ENCODE data around the gene SPPL2B. TPM values are rescaled to one million over a fixed set of nuclear protein-coding genes. Genes with fewer than 3 reads are reported as not detected.

Gene SPPL2B
- total and polyA plus RNA-seq, 8 donors: 36.4 to 226 (median 52.8) TPM

DNA sequence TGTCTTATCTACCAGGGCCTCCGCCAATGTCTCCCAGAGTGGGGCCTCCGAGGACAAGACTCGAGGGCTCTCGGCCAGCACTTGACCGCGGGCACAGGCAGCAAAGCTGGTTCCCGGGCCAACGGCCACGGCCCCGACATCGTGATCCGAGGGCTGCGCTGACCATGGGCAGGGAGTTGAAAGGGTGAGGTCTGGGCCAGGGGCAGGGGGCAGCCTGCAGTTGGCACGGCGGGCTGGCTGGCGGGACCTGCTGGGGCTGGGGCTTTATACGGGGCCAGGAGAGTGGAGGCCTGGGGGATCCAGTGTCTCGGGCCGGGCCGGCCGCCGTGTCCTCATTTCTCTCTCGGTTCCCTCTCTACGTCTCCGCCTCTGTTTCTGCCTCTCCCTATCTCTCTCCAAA is 10.7 kb upstream of the SPPL2B start:
- Histone ChIP-seq H3K27me3 (no peaks in the 10 kb centered on the region), H3K9me3 (no peaks in the 10 kb centered on the region), H3K27ac (no peak overlapping the region), H3K4me3 (no peak overlapping the region), H3K36me3 (peaks cover 0 to 3% (median 0%) of the 10 kb centered on the region in 3 donors), H3K4me1 (no peaks in the 10 kb centered on the region)
- DNase-seq: peak in 1 of 6 donors; percentile 48
- FAIRE-seq: no peak
- ATAC-seq: no peak
- WGBS, 2 donors: 83 to 85% methylated on average over 24 to 25 of the region's 25 CpGs
- intact Hi-C loops (cut with DNase I): no loop called here
- TF ChIP-seq, protein P1, sequence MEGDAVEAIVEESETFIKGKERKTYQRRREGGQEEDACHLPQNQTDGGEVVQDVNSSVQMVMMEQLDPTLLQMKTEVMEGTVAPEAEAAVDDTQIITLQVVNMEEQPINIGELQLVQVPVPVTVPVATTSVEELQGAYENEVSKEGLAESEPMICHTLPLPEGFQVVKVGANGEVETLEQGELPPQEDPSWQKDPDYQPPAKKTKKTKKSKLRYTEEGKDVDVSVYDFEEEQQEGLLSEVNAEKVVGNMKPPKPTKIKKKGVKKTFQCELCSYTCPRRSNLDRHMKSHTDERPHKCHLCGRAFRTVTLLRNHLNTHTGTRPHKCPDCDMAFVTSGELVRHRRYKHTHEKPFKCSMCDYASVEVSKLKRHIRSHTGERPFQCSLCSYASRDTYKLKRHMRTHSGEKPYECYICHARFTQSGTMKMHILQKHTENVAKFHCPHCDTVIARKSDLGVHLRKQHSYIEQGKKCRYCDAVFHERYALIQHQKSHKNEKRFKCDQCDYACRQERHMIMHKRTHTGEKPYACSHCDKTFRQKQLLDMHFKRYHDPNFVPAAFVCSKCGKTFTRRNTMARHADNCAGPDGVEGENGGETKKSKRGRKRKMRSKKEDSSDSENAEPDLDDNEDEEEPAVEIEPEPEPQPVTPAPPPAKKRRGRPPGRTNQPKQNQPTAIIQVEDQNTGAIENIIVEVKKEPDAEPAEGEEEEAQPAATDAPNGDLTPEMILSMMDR (IDR thresholded peaks at IDR 0.05): no peak

DNA sequence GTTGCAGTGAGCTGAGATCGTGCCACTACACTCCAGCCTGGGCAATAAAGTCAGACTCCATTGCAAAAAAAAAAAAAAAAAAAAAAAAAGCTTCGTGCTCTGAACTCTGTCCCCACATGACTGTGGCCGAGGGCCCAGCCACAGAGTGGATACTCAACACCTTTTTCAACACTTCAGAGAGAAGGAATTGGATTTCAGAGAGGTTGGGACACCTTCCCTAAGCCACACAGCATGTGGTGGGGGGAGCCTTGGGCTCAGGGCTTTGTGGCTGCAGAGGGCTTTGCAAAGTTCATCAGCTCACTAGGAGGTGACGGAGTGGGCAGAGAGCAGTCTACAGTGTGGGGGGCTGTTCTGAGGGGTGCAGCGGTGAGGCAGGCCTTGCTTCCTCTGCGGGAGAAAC is 9.6 kb upstream of the SPPL2B start:
- WGBS, 2 donors: 76 to 94% methylated on average over 6 of the region's 6 CpGs
- intact Hi-C loops (cut with DNase I): no loop called here
- no peak for ATAC-seq
- TF ChIP-seq, protein P1 (IDR thresholded peaks at IDR 0.05): no peak
- Histone ChIP-seq H3K9me3 (no peaks in the 10 kb centered on the region), H3K36me3 (peaks cover 0 to 8% (median 0%) of the 10 kb centered on the region in 3 donors), H3K4me1 (no peaks in the 10 kb centered on the region), H3K27me3 (no peaks in the 10 kb centered on the region), H3K4me3 (no peak overlapping the region), H3K27ac (no peak overlapping the region)
- FAIRE-seq: no peak
- no peak for DNase-seq

DNA sequence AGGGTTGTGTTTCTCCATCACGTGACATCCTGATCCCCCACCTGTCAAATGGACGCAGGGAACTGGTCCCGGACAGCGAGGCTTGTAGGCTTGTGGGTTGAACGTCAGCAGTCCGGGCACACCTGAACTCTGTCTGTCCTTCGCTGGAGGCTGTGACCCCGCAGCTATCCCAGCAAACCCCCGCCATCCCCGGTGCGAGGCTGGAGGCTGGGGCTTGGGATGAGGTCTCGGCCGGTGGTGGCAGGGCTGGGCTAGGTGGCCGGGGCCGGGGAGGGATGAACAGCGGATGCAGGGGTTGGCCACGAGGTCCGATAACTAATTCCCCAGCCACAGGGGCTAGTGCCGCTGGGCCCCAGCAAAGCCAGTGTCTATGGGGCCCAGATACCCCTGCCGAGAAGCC is 8.9 kb upstream of the SPPL2B start:
- Histone ChIP-seq H3K4me3 (no peak overlapping the region), H3K4me1 (no peaks in the 10 kb centered on the region), H3K36me3 (peaks cover 0 to 8% (median 0%) of the 10 kb centered on the region in 3 donors), H3K27me3 (no peaks in the 10 kb centered on the region), H3K9me3 (no peaks in the 10 kb centered on the region), H3K27ac (no peak overlapping the region)
- intact Hi-C loops (cut with DNase I): no loop called here
- ATAC-seq (no peak), DNase-seq (peak in 1 of 6 donors; percentile 60), FAIRE-seq (no peak)
- TF ChIP-seq, protein P1 (IDR thresholded peaks at IDR 0.05): no peak
- 92 to 93% methylated on average over 20 of the region's 20 CpGs for WGBS, 2 donors

DNA sequence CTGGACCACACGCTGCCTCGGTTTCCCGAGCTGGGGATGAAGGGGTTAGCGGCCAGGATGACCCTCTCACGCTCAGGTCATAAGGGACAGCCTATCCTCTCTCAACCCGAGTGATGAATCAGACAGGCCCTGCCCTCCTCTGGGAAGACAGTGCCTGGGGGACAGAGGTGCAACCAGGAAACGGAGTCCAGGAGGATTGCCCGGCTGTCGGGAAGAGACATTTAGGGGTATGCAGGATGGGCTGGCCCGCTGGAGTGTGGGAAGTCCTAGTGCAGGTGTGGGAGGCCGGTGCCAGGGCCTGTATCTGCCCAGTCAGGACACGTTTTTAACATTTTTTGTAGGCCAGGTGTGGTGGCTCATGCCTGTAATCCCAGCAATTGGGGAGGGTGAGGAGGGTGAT is 8.4 kb upstream of the SPPL2B start:
- 80 to 81% methylated on average over 12 of the region's 12 CpGs for WGBS, 2 donors
- Histone ChIP-seq H3K4me1 (no peaks in the 10 kb centered on the region), H3K4me3 (no peak overlapping the region), H3K27me3 (no peaks in the 10 kb centered on the region), H3K27ac (no peak overlapping the region), H3K36me3 (peaks cover 0 to 8% (median 0%) of the 10 kb centered on the region in 3 donors), H3K9me3 (no peaks in the 10 kb centered on the region)
- DNase-seq (no peak), ATAC-seq (no peak), FAIRE-seq (no peak)
- intact Hi-C loops (cut with DNase I): no loop called here
- TF ChIP-seq, protein P1 (IDR thresholded peaks at IDR 0.05): no peak

DNA sequence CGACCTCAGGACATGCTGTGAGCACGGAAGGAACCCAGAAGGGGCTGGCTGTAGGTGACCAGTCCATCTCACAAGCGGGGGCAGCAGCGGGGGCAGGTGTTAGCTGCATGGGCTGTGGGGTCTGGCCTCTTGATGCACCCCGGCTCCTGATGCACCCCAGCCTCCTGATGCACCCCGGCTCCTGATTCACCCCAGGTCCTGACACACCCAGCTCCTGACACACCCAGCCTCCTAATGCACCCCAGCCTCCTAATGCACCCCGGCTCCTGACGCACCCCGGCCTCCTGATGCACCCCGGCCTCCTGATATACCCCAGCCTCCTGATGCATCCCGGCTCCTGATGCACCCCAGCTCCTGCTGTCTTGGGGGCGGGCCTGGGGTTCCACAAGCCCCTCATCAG is 7.5 kb upstream of the SPPL2B start:
- no peak overlapping the region for H3K27ac ChIP-seq
- TF ChIP-seq, protein P1 (IDR thresholded peaks at IDR 0.05): no peak
- H3K9me3 ChIP-seq: no peaks in the 10 kb centered on the region
- H3K27me3 ChIP-seq: no peaks in the 10 kb centered on the region
- H3K36me3 ChIP-seq: peaks cover 0 to 8% (median 0%) of the 10 kb centered on the region in 3 donors
- FAIRE-seq (no peak), DNase-seq (no peak), ATAC-seq (no peak)
- intact Hi-C loops (cut with DNase I): no loop called here
- no peak overlapping the region for H3K4me3 ChIP-seq
- H3K4me1 ChIP-seq: no peaks in the 10 kb centered on the region
- 89 to 95% methylated on average over 12 of the region's 12 CpGs for WGBS, 2 donors
